Measurements from ENCODE around the gene PRPF39.
"Not testable (repeated sequence)": the region's sequence is repeated elsewhere in the genome, so short reads cannot be mapped to it uniquely, and the experiment has no call there.

Gene PRPF39

GRCh38 chr14:45136399-45136798 is 52.5 kb downstream of the PRPF39 start:
- no peak for DNase-seq (ENCODE audit: low spot score)

- DNase-seq (ENCODE audit: low spot score): no peak
Measured at GRCh38 chr14:45140661-45141187, 56.8 kb downstream of the PRPF39 start.

GRCh38 chr14:45142083-45142482 is 58.2 kb downstream of the PRPF39 start:
- not testable (repeated sequence) for DNase-seq (ENCODE audit: low spot score)

GRCh38 chr14:45144658-45145057 is 60.7 kb downstream of the PRPF39 start:
- no peak for DNase-seq (ENCODE audit: low spot score)

- DNase-seq (ENCODE audit: low spot score): no peak
Measured at GRCh38 chr14:45145214-45145613, 61.3 kb downstream of the PRPF39 start.

- no peak for DNase-seq (ENCODE audit: low spot score)
Measured at GRCh38 chr14:45149602-45150001, 65.7 kb downstream of the PRPF39 start.

GRCh38 chr14:45150386-45150890 is 66.5 kb downstream of the PRPF39 start:
- DNase-seq (ENCODE audit: low spot score): no peak

- DNase-seq (ENCODE audit: low spot score): no peak
Measured at GRCh38 chr14:45156067-45156466, 72.2 kb downstream of the PRPF39 start.
